Measurements from ENCODE around the gene GLT1D1. TPM values are rescaled to one million over a fixed set of nuclear protein-coding genes. Genes with fewer than 3 reads are reported as not detected.

GLT1D1 gene
- total and polyA plus RNA-seq, 8 donors, result 0.13 to 1.3 (median 0.89) TPM; not detected in 4

DNA sequence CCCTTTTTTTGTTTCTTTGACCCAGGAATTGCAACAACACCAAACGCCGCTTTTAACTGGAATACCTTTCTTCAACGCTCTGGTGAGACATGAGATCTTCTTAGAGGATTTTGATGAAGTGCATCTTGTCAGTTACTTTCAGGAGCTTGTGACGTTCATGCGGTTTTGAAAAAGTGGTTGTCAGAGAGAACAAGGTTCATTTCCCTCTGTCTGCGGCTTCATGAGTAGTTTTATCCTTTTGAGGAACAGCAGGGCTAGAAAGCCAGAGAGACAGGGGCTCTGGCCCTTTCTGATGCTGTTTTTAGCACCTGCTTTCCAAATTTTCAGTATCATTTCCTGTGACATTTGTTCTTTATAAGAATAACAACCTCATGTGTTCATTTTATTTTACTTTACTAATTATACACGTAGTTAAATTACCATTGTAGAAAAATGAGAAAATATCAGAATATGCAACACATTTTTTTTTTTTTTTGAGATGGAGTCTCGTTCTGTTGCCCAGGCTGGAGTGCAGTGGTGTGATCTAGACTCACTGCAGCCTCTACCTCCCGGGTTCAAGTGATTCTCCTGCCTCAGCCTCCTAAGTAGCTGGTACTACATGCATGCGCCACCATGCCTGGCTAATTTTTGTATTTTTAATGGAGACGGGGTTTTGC, 61.8 kb downstream of the GLT1D1 start:
- DNase-seq, result peak in 1 of 2 donors; percentile 13
- H3K4me3 ChIP-seq, result no peak overlapping the region
- TF ChIP-seq POLR2AphosphoS5 (IDR thresholded peaks at IDR 0.05) (no peak), EP300 (IDR thresholded peaks at IDR 0.05) (no peak), POLR2A (IDR thresholded peaks at IDR 0.05) (no peak)
- TF ChIP-seq, protein P1, sequence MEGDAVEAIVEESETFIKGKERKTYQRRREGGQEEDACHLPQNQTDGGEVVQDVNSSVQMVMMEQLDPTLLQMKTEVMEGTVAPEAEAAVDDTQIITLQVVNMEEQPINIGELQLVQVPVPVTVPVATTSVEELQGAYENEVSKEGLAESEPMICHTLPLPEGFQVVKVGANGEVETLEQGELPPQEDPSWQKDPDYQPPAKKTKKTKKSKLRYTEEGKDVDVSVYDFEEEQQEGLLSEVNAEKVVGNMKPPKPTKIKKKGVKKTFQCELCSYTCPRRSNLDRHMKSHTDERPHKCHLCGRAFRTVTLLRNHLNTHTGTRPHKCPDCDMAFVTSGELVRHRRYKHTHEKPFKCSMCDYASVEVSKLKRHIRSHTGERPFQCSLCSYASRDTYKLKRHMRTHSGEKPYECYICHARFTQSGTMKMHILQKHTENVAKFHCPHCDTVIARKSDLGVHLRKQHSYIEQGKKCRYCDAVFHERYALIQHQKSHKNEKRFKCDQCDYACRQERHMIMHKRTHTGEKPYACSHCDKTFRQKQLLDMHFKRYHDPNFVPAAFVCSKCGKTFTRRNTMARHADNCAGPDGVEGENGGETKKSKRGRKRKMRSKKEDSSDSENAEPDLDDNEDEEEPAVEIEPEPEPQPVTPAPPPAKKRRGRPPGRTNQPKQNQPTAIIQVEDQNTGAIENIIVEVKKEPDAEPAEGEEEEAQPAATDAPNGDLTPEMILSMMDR (IDR thresholded peaks at IDR 0.05), result no peak
- 73 to 83% (median 81%) methylated on average over 11 of the region's 11 CpGs for WGBS, 5 donors
- H3K36me3 ChIP-seq, result no peaks in the 10 kb centered on the region
- H3K27me3 ChIP-seq, result no peaks in the 10 kb centered on the region
- H3K27ac ChIP-seq, result no peak overlapping the region
- H3K4me1 ChIP-seq, result no peaks in the 10 kb centered on the region
- H3K9me3 ChIP-seq, result no peaks in the 10 kb centered on the region
- intact Hi-C loops (cut with DNase I; ENCODE audit: low total_unique reads), result no loop called here

DNA sequence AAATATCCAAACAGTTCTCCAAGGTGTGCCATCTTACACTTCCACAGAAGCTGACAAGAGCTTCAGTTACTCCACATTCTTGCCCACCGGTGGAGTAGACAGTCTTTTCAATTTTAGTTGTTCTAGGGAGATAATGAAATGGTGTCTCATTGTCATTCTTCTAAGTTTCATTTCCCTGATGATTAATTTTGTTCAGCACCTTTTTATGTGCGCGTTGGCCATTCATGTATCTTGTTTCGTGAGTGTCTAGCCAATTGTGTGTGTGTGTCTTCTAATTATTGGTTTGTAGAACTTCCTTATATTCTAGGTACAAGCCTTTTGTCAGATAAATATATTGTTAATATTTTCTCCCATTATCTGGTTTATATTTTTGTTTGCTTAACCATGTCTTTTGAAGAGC, 63.1 kb downstream of the GLT1D1 start:
- Histone ChIP-seq H3K4me1 (no peaks in the 10 kb centered on the region), H3K36me3 (no peaks in the 10 kb centered on the region), H3K9me3 (no peaks in the 10 kb centered on the region), H3K27me3 (no peaks in the 10 kb centered on the region), H3K4me3 (no peak overlapping the region), H3K27ac (no peak overlapping the region)
- DNase-seq, result no peak
- WGBS, 5 donors, result 84 to 93% (median 87%) methylated on average over 4 of the region's 4 CpGs
- TF ChIP-seq POLR2AphosphoS5 (IDR thresholded peaks at IDR 0.05), result no peak
- TF ChIP-seq, protein P1 (IDR thresholded peaks at IDR 0.05), result no peak
- TF ChIP-seq POLR2A (IDR thresholded peaks at IDR 0.05), result no peak
- no peak for TF ChIP-seq EP300 (IDR thresholded peaks at IDR 0.05)
- intact Hi-C loops (cut with DNase I; ENCODE audit: low total_unique reads), result no loop called here

DNA sequence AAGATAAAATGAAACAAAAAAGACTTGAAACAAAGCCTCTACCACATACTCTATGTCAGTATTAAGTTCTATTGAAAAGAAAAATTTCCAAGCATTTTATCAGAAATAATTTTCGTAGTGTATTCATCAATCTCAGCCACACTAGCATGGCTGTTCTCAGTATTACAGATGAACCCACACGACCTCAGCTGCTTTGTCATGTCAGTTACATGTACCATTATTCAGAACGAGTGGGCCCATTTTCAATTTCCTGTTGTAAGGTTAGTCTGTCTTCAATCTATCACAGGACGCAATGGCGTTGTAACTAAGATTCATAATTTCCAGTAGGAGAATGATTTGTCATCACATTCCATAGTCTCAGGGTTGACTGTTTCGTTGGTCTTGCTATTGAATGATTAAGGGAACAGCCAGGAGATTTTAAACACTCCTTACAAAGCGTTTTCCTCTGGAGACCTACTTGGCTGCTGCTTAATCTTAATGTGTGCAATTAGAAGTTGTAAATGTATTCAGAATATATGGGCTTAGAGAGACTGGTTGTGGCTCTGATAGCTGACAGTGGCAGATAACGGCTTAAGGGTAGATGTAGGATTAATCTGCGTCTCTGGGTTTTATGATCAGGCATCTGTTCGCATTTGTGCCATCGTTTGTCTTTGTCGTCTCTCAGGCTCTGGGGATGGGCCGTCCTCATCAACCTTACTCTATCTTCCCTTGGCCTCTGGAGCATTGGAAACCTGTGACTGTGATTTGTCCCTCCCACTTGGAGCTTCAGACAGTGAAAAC, 65.4 kb downstream of the GLT1D1 start:
- no peaks in the 10 kb centered on the region for H3K4me1 ChIP-seq
- DNase-seq, result no peak
- intact Hi-C loops (cut with DNase I; ENCODE audit: low total_unique reads), result no loop called here
- no peaks in the 10 kb centered on the region for H3K27me3 ChIP-seq
- H3K9me3 ChIP-seq, result no peaks in the 10 kb centered on the region
- H3K27ac ChIP-seq, result no peak overlapping the region
- TF ChIP-seq EP300 (IDR thresholded peaks at IDR 0.05) (no peak), POLR2AphosphoS5 (IDR thresholded peaks at IDR 0.05) (no peak), POLR2A (IDR thresholded peaks at IDR 0.05) (no peak)
- WGBS, 5 donors, result 58 to 73% (median 67%) methylated on average over 13 of the region's 13 CpGs
- no peaks in the 10 kb centered on the region for H3K36me3 ChIP-seq
- no peak overlapping the region for H3K4me3 ChIP-seq

DNA sequence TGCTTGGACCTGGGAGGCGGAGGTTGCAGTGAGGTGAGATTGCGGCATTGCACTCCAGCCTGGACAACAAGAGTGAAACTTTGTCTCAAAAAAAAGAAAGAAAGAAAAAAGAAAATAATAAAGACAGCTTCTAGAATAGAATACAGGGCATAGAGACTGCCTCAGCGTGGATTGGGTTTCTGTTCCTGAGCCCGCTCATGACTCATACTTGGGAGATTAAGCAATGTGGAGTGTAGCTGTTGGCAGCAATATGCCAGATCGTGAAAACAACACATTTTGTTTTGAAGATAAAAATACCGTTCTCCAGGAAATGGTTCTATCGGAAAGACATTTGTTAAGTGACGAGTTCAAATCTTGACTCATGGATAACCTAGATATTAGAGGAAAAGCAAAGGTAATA, 67.2 kb downstream of the GLT1D1 start:
- Histone ChIP-seq H3K27ac (no peak overlapping the region), H3K4me1 (no peaks in the 10 kb centered on the region), H3K27me3 (no peaks in the 10 kb centered on the region), H3K9me3 (no peaks in the 10 kb centered on the region), H3K36me3 (no peaks in the 10 kb centered on the region), H3K4me3 (no peak overlapping the region)
- peak in 1 of 2 donors; percentile 18 for DNase-seq
- intact Hi-C loops (cut with DNase I; ENCODE audit: low total_unique reads), result no loop called here
- WGBS, 5 donors, result 54 to 62% (median 62%) methylated on average over 8 of the region's 8 CpGs
- no peak for TF ChIP-seq EP300 (IDR thresholded peaks at IDR 0.05)
- TF ChIP-seq, protein P1 (IDR thresholded peaks at IDR 0.05), result no peak
- TF ChIP-seq POLR2A (IDR thresholded peaks at IDR 0.05), result no peak
- TF ChIP-seq POLR2AphosphoS5 (IDR thresholded peaks at IDR 0.05), result no peak
